NCI-H82 (cell line): Measurements from ENCODE around the gene DPH1.

Experiments
- DNase-seq: peaks from one replicate; lab custom pipeline; 2025; lab: John Stamatoyannopoulos, UW

DPH1 gene

GRCh38 chr17:2050300-2051060 lies 20.5 kb downstream of the DPH1 start:
- peak; percentile 86 for DNase-seq

DNA sequence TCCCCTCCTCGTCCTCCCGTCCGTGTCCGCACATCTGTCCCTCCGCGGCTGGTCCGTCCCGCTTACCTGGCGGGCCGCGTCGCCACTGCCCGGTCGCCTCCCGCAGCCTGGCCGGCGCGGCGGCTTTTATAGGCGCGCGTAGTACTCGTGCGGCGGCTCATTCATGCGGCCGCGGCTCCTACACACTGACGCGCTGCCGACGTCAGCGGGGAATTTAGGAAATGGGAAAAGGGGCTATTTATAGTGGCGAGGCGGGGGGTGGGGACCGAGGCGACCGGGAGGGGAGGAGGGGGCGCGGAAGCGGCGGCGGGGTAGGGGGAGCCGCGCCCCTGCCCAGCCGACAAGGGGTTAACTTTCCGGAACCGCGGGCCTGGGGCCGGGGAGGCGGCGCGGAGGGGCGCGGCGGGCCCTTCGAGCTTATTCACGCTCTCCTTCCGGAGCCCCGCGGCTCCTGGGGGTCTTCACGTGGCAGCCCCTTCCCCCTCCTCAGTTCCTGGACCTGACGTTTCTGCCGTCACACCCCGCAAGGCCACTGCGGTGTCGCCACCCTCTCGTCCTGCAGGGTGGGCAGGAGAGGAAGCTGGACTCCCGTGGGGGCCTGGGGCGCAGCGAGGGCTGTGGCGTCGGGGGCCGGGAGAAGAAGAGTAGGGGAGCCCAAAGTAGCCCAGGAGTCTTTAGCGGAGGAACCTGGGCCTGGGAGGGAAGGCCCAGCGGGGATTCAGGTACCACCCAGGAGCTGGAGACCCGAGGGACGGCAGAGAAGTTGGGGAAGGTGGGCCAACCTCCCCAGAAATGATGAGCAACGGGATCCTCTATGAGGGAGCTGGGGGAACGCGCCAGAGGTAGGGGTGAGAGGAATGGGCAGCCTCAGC lies 21.3 kb downstream of the DPH1 start:
- peak; percentile 73 for DNase-seq

GRCh38 chr17:2051933-2052559 lies 22.1 kb downstream of the DPH1 start:
- peak; percentile 61 for DNase-seq

DNA sequence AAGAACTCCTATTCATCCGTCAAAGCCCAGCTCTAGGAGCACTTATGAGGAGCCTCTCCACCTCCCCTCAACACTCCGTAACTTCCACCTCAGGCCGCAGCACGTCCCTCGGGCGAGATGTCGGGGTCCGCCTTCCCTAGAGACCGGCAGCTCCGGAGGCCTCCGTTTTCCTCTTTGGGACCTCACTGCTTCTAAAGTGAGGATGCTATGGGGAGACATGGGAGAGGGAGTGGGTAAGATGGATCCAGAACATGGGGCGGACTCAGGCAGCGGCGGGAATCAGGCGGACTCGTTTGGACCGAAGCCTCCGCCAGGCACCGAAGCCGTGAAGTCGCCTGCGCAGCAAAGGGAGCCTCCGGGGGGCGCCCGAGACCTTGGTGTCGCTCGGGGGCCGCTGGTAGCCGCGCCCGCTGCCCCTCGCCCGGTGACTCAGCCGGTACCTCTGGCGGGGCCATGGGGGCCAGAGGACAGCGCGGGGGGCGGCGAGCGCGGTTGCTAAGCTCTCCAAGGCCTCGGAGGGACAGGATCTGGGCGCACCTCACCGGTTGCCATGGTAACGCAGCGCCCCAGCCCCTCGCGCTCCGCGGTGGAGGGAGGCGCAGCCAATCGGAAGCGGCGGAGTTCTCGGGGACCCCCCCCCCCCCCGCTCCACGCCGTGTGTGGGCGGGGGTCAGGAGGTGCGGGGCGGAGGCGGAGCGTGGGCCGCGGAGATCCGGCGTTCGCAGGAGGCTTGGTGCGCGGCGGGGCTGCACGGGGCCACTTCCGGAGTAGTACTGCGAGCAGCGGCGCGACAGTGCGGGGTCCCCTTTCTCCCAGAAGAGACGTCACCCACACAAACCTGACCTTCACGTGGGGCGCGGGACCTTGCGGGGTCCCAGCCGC lies 23.7 kb downstream of the DPH1 start:
- DNase-seq = peak; percentile 85

- DNase-seq = no peak
These were observed 24.2 kb downstream of the DPH1 start for GRCh38 chr17:2054262-2054511.

GRCh38 chr17:2054512-2055291 lies 24.7 kb downstream of the DPH1 start, which contains the start of gene HIC1:
Gene HIC1 (plus strand): TSS chr17:2055103. CDS start chr17:2056691, 1,588 bp downstream.
- DNase-seq = peak; percentile 80

DNA sequence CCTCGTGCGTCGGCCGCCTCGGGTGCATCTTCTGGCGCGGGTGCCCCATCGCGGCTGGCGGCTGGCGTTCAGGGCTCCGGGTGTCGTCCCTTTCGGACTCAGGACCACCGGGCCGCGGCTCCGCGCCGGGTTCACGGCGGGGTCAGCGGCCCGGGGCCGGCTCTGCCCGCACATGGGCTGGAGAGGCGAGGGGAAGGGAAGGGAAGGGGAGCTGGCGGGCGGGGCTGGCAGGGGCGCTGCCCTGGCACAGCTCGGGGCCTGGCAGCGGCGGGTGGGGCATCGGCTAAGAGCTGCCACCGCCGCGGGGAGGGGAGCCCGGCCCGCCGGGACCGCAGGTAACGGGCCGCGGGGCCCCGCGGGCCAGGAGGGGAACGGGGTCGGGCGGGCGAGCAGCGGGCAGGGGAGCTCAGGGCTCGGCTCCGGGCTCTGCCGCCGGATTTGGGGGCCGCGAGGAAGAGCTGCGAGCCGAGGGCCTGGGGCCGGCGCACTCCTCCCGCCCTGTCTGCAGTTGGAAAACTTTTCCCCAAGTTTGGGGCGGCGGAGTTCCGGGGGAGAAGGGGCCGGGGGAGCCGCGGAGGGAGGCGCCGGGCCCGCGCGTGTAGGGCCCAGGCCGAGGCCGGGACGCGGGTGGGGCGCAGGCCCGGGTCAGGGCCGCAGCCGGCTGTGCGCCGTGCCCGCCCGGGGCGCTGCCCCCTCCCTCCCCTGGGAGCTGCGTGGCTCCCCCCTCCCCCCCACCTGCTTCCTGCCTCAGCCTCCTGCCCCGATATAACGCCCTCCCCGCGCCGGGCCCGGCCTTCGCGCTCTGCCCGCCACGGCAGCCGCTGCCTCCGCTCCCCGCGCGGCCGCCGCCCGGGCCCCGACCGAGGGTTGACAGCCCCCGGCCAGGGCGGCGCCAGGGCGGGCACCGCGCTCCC lies 25.6 kb downstream of the DPH1 start:
- DNase-seq = no peak

- DNase-seq = no peak
These were observed 26.5 kb downstream of the DPH1 start for GRCh38 chr17:2056206-2057174.

DNA sequence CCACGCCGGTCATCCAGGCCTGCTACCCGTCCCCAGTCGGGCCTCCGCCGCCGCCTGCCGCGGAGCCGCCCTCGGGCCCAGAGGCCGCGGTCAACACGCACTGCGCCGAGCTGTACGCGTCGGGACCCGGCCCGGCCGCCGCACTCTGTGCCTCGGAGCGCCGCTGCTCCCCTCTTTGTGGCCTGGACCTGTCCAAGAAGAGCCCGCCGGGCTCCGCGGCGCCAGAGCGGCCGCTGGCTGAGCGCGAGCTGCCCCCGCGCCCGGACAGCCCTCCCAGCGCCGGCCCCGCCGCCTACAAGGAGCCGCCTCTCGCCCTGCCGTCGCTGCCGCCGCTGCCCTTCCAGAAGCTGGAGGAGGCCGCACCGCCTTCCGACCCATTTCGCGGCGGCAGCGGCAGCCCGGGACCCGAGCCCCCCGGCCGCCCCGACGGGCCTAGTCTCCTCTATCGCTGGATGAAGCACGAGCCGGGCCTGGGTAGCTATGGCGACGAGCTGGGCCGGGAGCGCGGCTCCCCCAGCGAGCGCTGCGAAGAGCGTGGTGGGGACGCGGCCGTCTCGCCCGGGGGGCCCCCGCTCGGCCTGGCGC lies 27.3 kb downstream of the DPH1 start:
- no peak for DNase-seq

DNA sequence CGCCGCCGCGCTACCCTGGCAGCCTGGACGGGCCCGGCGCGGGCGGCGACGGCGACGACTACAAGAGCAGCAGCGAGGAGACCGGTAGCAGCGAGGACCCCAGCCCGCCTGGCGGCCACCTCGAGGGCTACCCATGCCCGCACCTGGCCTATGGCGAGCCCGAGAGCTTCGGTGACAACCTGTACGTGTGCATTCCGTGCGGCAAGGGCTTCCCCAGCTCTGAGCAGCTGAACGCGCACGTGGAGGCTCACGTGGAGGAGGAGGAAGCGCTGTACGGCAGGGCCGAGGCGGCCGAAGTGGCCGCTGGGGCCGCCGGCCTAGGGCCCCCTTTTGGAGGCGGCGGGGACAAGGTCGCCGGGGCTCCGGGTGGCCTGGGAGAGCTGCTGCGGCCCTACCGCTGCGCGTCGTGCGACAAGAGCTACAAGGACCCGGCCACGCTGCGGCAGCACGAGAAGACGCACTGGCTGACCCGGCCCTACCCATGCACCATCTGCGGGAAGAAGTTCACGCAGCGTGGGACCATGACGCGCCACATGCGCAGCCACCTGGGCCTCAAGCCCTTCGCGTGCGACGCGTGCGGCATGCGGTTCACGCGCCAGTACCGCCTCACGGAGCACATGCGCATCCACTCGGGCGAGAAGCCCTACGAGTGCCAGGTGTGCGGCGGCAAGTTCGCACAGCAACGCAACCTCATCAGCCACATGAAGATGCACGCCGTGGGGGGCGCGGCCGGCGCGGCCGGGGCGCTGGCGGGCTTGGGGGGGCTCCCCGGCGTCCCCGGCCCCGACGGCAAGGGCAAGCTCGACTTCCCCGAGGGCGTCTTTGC lies 28.0 kb downstream of the DPH1 start:
- DNase-seq = no peak

DNA sequence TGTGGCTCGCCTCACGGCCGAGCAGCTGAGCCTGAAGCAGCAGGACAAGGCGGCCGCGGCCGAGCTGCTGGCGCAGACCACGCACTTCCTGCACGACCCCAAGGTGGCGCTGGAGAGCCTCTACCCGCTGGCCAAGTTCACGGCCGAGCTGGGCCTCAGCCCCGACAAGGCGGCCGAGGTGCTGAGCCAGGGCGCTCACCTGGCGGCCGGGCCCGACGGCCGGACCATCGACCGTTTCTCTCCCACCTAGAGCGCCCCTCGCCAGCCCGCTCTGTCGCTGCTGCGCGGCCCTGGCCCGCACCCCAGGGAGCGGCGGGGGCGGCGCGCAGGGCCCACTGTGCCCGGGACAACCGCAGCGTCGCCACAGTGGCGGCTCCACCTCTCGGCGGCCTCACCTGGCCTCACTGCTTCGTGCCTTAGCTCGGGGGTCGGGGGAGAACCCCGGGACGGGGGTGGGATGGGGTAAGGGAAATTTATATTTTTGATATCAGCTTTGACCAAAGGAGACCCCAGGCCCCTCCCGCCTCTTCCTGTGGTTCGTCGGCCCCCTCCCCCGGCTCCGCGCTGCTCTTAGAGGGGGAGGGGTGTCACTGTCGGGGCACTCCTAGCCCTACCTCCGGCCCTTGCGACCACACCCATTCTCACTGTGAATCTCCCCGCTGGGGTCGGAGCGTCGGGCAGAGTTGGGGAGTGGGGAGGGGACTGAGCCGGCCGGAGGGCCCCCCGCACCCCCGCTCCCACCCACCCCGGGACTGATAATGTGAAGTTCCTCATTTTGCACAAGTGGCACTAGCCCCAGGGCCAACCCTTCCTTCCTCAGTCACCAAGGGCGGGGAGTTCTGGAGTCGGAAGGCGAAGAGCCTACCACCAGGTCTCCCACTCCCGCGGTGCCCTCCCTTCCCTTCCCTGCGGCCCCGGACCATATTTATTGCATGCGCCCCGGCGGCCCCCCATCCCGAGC lies 28.9 kb downstream of the DPH1 start:
- no peak for DNase-seq

GRCh38 chr17:2059547-2060384 lies 29.8 kb downstream of the DPH1 start:
- DNase-seq = no peak

DNA sequence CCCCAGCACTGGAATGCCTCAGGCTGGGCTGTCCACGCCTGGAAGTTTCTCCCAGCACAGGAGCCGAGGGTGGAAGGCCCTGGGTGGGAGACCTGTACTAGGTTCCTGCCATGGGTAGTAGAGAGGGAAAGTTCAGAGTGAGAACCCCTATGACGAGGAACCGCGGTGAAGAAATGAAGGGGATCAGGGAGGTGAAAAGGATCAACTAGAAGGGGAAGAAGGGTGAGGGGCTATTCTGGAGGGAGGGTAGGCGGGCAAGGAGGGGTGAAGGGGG lies 30.4 kb downstream of the DPH1 start:
- no peak for DNase-seq

DNA sequence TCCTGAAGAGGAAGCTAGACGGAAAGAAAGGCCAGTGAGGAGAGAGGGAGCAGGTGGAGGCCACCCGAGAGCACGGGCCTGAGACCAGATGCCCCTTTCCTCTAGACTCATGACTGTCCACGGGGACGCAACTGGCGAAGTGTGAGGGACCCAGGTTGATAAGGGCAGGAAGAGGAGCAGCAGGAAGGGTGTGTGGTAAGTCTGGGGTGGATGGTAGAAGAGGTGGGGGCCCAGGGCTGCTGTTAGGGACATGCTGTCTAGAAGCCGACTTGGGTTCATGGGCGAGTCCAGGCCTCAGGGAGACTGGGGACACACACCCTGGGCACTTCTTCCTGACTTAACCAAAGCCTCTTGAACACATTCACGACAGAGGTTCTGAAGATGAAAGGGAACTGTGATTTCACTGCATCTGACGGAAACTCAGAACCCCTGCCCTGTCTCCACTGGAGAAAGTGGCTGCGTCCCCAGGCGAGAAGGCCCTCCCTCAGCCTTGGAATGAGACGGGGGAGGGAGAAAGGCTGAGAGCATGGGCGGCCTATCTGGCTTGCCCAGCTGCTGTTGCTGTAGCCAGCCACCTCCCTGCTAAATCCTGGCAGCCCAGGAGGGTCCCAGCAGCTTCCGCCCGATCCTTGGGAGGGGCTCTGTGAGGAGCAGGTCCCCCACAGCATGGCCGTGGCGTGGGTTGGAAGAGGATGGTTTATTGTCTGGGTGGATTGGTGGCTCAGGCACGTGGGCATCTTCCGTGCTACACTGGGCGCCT lies 30.9 kb downstream of the DPH1 start:
- no peak for DNase-seq

DNA sequence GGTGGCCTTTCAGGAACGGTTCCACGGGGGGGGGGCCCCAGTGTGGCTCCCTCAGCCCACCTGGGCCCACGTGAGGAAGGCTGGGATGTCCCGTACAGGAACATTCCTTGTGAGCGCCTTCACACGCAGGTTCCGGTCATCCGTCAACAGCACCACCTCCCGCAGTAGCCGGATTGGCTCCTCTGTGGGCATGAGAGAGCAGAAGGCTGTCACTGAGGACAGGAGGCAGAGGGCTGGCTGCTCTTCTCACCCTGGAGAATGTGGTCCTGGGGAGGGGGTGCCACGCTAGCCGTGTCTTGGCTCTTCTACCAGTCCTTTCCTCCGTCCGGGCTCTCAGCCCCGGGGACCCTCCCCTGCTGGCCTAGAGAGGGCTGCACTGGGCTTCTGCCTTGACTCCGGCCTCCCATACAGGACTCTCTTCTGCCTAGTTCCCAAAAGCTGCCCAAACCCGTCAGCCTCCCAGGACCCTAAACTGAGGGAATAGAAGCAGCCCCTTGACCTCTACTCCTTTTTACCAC lies 31.5 kb downstream of the DPH1 start:
- DNase-seq = no peak
